IMR-90 (cell line): ENCODE results near the gene CDH13. TPM values are rescaled to one million over a fixed set of nuclear protein-coding genes. Genes with fewer than 3 reads are reported as not detected.

ENCODE experiments used
- ATAC-seq: fragments of 200-7000 bp; cut with Tn5 transposase; 2 replicates; pipeline ENCODE4 v1.9.1; 2020; ENCODE audit warnings: low read depth, mild to moderate bottlenecking, moderate library complexity
- BruUV-seq: library from RNA; stranded (reverse); fragments of 400-500 nt; replicated peaks from 2 replicates; lab custom pipeline; 2021; lab: Mats Ljungman, UMichigan
- CTCF ChIA-PET: fragments of 300-600 bp; formaldehyde crosslinking; extraction: SDS; loops from one replicate; lab custom pipeline; 2021; ENCODE audit warnings: antibody characterized with exemption; lab: Yijun Ruan, JAX
- POLR2A ChIA-PET: fragments of 300-600 bp; sonication (Branson Sonifier 250); formaldehyde crosslinking; loops from one replicate; lab custom pipeline; 2022; ENCODE audit warnings: antibody characterized with exemption; ENCODE audit not compliant: unreplicated experiment; lab: Charles Lee
- DNase-seq: peaks from one replicate; pipeline ENCODE4 v3.0.0; 2013
- H2AFZ ChIP-seq: replicated peaks from 2 replicates; pipeline ENCODE3; 2013; ENCODE audit warnings: low read length, mild to moderate bottlenecking; ENCODE audit not compliant: poor library complexity
- H2AK5ac ChIP-seq: 2 replicates; pipeline ENCODE4 v1.6.1; 2013; ENCODE audit warnings: low read depth, low read length, inconsistent platforms
- H2AK9ac ChIP-seq: replicated peaks from 2 replicates; pipeline ENCODE3; 2013; ENCODE audit warnings: mild to moderate bottlenecking, low read depth, low read length, moderate library complexity; ENCODE audit not compliant: poor library complexity
- H2BK120ac ChIP-seq: 2 replicates; pipeline ENCODE4 v1.6.1; 2013; ENCODE audit warnings: low read depth, low read length, inconsistent platforms
- H2BK15ac ChIP-seq: 3 replicates; pipeline ENCODE4 v1.6.1; 2013; ENCODE audit warnings: low read depth, low read length, inconsistent platforms
- H2BK20ac ChIP-seq: 2 replicates; pipeline ENCODE4 v1.6.1; 2013; ENCODE audit warnings: low read depth, mild to moderate bottlenecking, inconsistent platforms, low read length, moderate library complexity
- H2BK5ac ChIP-seq: 2 replicates; pipeline ENCODE4 v1.6.1; 2013; ENCODE audit warnings: mild to moderate bottlenecking, low read depth, low read length, inconsistent platforms; ENCODE audit not compliant: poor library complexity, severe bottlenecking
- H3K14ac ChIP-seq: replicated peaks from 2 replicates; pipeline ENCODE4 v1.6.1; 2013; ENCODE audit warnings: low read depth, low read length, inconsistent platforms
- H3K18ac ChIP-seq: 2 replicates; pipeline ENCODE4 v1.6.1; 2013; ENCODE audit warnings: low read depth, low read length, control low read depth
- H3K23ac ChIP-seq: 2 replicates; pipeline ENCODE4 v1.6.1; 2013; ENCODE audit warnings: low read depth, low read length, inconsistent platforms
- H3K27ac ChIP-seq: 2 replicates; pipeline ENCODE4 v1.5.1; 2013; ENCODE audit warnings: mild to moderate bottlenecking, control low read depth, low read length; ENCODE audit not compliant: insufficient read depth
- H3K27me3 ChIP-seq: 2 replicates; pipeline ENCODE4 v1.6.1; 2013; ENCODE audit warnings: low read length; ENCODE audit not compliant: control insufficient read depth, insufficient read depth
- H3K36me3 ChIP-seq: 2 replicates; pipeline ENCODE4 v1.6.1; 2013; ENCODE audit warnings: low read length, mixed read lengths; ENCODE audit not compliant: control insufficient read depth, insufficient read depth
- H3K4ac ChIP-seq: 2 replicates; pipeline ENCODE4 v1.6.1; 2013; ENCODE audit warnings: low read depth, low read length, inconsistent platforms
- H3K4me1 ChIP-seq: 2 replicates; pipeline ENCODE4 v1.6.1; 2013; ENCODE audit warnings: low read length, mixed read lengths; ENCODE audit not compliant: control insufficient read depth, insufficient read depth
- H3K4me2 ChIP-seq: 2 replicates; pipeline ENCODE4 v1.6.1; 2013; ENCODE audit warnings: low read depth, mild to moderate bottlenecking, control low read depth, low read length, moderate library complexity
- H3K4me3 ChIP-seq: 2 replicates; pipeline ENCODE4 v1.5.1; 2013; ENCODE audit warnings: low read depth, mild to moderate bottlenecking, control low read depth, low read length, moderate library complexity; ENCODE audit not compliant: insufficient read depth
- H3K56ac ChIP-seq: 2 replicates; pipeline ENCODE4 v1.6.1; 2013; ENCODE audit warnings: low read length, inconsistent platforms; ENCODE audit not compliant: insufficient read depth; ENCODE audit errors: extremely low read depth
- H3K79me1 ChIP-seq, 2 experiments: 2 replicates each; pipeline ENCODE4 v1.6.1; 2013; ENCODE audit warnings: low read length in 2 of 2, inconsistent platforms in 1 of 2, low read depth in 1 of 2
- H3K9ac ChIP-seq: 2 replicates; pipeline ENCODE4 v1.6.1; 2013; ENCODE audit warnings: low read depth, low read length, control low read depth
- H3K9me1 ChIP-seq: 2 replicates; pipeline ENCODE4 v1.6.1; 2013; ENCODE audit warnings: low read length, inconsistent platforms; ENCODE audit not compliant: insufficient read depth
- H3K9me3 ChIP-seq: 2 replicates; pipeline ENCODE4 v1.6.1; 2013; ENCODE audit warnings: low read length; ENCODE audit not compliant: control insufficient read depth, insufficient read depth
- H4K20me1 ChIP-seq: 2 replicates; pipeline ENCODE4 v1.6.1; 2013; ENCODE audit warnings: low read length, inconsistent platforms; ENCODE audit not compliant: insufficient read depth
- H4K5ac ChIP-seq: 2 replicates; pipeline ENCODE4 v1.6.1; 2013; ENCODE audit warnings: mild to moderate bottlenecking, low read depth, low read length, control low read depth
- H4K8ac ChIP-seq, 2 experiments: 2 replicates each; pipeline ENCODE4 v1.6.1; 2013; ENCODE audit warnings: low read depth in 2 of 2, low read length in 2 of 2, control low read depth in 1 of 2, inconsistent platforms in 1 of 2
- H4K91ac ChIP-seq: 2 replicates; pipeline ENCODE4 v1.6.1; 2013; ENCODE audit warnings: low read depth, low read length, inconsistent platforms; ENCODE audit not compliant: insufficient read depth
- CEBPB ChIP-seq: IDR thresholded peaks from 2 replicates; pipeline ENCODE4 v1.6.1; 2012; ENCODE audit warnings: low read depth, low read length, improper control_type of control experiment
- CHD1 ChIP-seq: IDR thresholded peaks from 2 replicates; pipeline ENCODE4 v1.6.1; 2012; ENCODE audit warnings: low read depth, low read length, improper control_type of control experiment
- FOS ChIP-seq: fragments of 150-350 bp; IDR thresholded peaks from 2 replicates; pipeline ENCODE4 v1.6.1; 2016; ENCODE audit warnings: low read depth, low read length
- MAFK ChIP-seq: IDR thresholded peaks from 2 replicates; pipeline ENCODE4 v1.6.1; 2012; ENCODE audit warnings: low read depth, low read length, improper control_type of control experiment
- MAZ ChIP-seq: IDR thresholded peaks from 2 replicates; pipeline ENCODE4 v1.6.1; 2012; ENCODE audit warnings: low read depth, mild to moderate bottlenecking, low read length, improper control_type of control experiment, moderate library complexity, borderline replicate concordance
- MXI1 ChIP-seq: IDR thresholded peaks from 2 replicates; pipeline ENCODE4 v1.6.1; 2012; ENCODE audit warnings: low read depth, mild to moderate bottlenecking, low read length, moderate library complexity, borderline replicate concordance
- NFE2L2 ChIP-seq: fragments of 150-350 bp; IDR thresholded peaks from 2 replicates; pipeline ENCODE4 v1.6.1; 2016; ENCODE audit warnings: low read depth, mild to moderate bottlenecking, low read length
- POLR2A ChIP-seq: IDR thresholded peaks from 2 replicates; pipeline ENCODE4 v1.6.1; 2012; ENCODE audit warnings: mild to moderate bottlenecking, low read depth, low read length
- RFX5 ChIP-seq: IDR thresholded peaks from 2 replicates; pipeline ENCODE4 v1.8.0; 2012; ENCODE audit warnings: low read depth, mild to moderate bottlenecking, low read length, moderate library complexity
- SMC3 ChIP-seq: fragments of 150-350 bp; IDR thresholded peaks from 2 replicates; pipeline ENCODE4 v1.6.1; 2016; ENCODE audit warnings: low read depth, mild to moderate bottlenecking, antibody characterized with exemption, low read length, moderate library complexity
- WGBS, 2 experiments: methylation state at CpG; one replicate each; pipeline versions ENCODE4 v1.1.5 to v1.1.7; 2013; ENCODE audit warnings: missing lambda C conversion rate in 2 of 2; ENCODE audit not compliant: insufficient read length in 1 of 2; ENCODE audit errors: extremely low coverage in 2 of 2; 5-methylcytosine and 5-hydroxymethylcytosine counted together
- dilution Hi-C: fragments of 300-500 bp; cut with HindIII; formaldehyde crosslinking; loops from one replicate; pipeline ENCODE4 v1.14.3; 2018; ENCODE audit warnings: low sequenced_read_pairs; ENCODE audit not compliant: unreplicated experiment
- in situ Hi-C: fragments of 300-500 bp; cut with MboI; formaldehyde crosslinking; loops from 3 replicates; pipeline ENCODE4 v1.14.3; 2019; ENCODE audit warnings: low sequenced_read_pairs, inconsistent platforms, mixed read lengths
- intact Hi-C: fragments of 100-400 bp; cut with micrococcal nuclease; formaldehyde crosslinking; loops from 2 replicates; pipeline ENCODE4 v1.10.0; 2022
- polyA plus RNA-seq, 3 experiments: library from polyadenylated mRNA; depleted of rRNA; stranded (reverse); fragments of >200 nt; gene quantifications; 2 replicates each; pipeline ENCODE4 v1.2.3, GENCODE V29; 2012; ENCODE audit warnings: low replicate concordance in 1 of 3
- total RNA-seq: library from RNA; depleted of rRNA; stranded (reverse); fragments of >200 nt; gene quantifications from 2 replicates; pipeline ENCODE4 v1.2.3, GENCODE V29; 2012
- TF ChIP-seq, protein P1 (sequence below): conservative IDR thresholded peaks from 2 replicates; pipeline ENCODE4 v1.5.1; 2012; ENCODE audit warnings: mild to moderate bottlenecking, low read depth, low read length, improper control_type of control experiment
- TF ChIP-seq, protein P2 (sequence below): fragments of 150-350 bp; IDR thresholded peaks from 2 replicates; pipeline ENCODE4 v1.6.1; 2017; ENCODE audit warnings: mild to moderate bottlenecking, antibody characterized with exemption, low read length, low read depth

CDH13 gene
- total and polyA plus RNA-seq, 2 of the 4 experiments (the other 2 are of a cell fraction): 61.6 to 74.7 TPM

DNA sequence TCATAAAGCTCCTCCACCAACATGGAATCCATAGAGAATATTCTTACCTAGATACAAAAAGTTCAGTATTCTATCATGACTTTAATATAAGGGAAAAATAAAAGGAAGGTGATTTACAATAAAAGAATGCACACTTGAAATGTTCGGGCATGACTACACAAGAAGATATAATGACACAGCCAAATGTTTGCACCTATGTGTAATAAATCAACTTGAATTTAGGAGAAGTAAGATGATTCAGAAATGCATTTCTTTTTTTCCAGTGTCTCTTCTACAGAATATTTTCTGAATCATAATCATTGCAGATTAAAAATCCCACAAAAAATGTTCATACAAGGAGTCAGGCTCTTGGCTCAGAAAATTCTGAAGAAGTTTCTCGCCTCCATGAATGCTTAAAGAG lies 777.0 kb downstream of the CDH13 start:
- ATAC-seq: peak; percentile 35

More for the DNA sequence above, 777.0 kb downstream of the CDH13 start:
- Histone ChIP-seq H3K56ac (no peak overlapping the region), H2BK5ac (peak overlapping the region; percentile 77), H4K8ac (peak overlapping the region in 1 of 2 experiments; percentile 43; a peak in 1 of 4 replicates), H2BK20ac (peak overlapping the region; percentile 33; the same call in 1 of the 2 replicates), H3K9ac (no peak overlapping the region), H3K79me1 (no peaks in the 10 kb centered on the region), H2AK5ac (peak overlapping the region; percentile 83; the same call in 1 of the 2 replicates), H3K27ac (no peak overlapping the region; the same call in 1 of the 2 replicates), H4K91ac (no peak overlapping the region), H3K36me3 (no peaks in the 10 kb centered on the region), H3K23ac (no peak overlapping the region), H2AK9ac (no peak overlapping the region), H4K5ac (no peak overlapping the region), H3K4me3 (no peak overlapping the region), H4K20me1 (no peaks in the 10 kb centered on the region), H3K14ac (no peak overlapping the region), H2AFZ (no peak overlapping the region), H3K4me2 (peak overlapping the region; percentile 56; the same call in 1 of the 2 replicates), H3K9me1 (peaks cover 5% of the 10 kb centered on the region; the same call in 1 of the 2 replicates), H2BK120ac (peak overlapping the region; percentile 39; the same call in 1 of the 2 replicates), H2BK15ac (no peak overlapping the region), H3K4ac (peak overlapping the region; percentile 66; the same call in 1 of the 2 replicates), H3K9me3 (no peaks in the 10 kb centered on the region), H3K18ac (no peak overlapping the region; the same call in 1 of the 2 replicates), H3K27me3 (no peaks in the 10 kb centered on the region), H3K4me1 (peaks cover 2% of the 10 kb centered on the region; the same call in 1 of the 2 replicates)
- in situ Hi-C loops (no loop called here), dilution Hi-C loops (no loop called here), intact Hi-C loops (no loop called here)
- no TSS peak for BruUV-seq
- ChIA-PET POLR2A (no interaction called here), CTCF (no interaction called here)
- DNase-seq: peak; percentile 85
- WGBS, 2 experiments: no CpG with 5 or more reads among the region's 2 CpGs
- TF ChIP-seq SMC3 (no peak), MXI1 (no peak), FOS (no peak), MAFK (peak; percentile 22; the same call in 1 of the 2 replicates), RFX5 (no peak), POLR2A (no peak), CHD1 (no peak), CEBPB (no peak), NFE2L2 (peak; percentile 29; the same call in 1 of the 2 replicates), MAZ (no peak)
- TF ChIP-seq, protein P1, sequence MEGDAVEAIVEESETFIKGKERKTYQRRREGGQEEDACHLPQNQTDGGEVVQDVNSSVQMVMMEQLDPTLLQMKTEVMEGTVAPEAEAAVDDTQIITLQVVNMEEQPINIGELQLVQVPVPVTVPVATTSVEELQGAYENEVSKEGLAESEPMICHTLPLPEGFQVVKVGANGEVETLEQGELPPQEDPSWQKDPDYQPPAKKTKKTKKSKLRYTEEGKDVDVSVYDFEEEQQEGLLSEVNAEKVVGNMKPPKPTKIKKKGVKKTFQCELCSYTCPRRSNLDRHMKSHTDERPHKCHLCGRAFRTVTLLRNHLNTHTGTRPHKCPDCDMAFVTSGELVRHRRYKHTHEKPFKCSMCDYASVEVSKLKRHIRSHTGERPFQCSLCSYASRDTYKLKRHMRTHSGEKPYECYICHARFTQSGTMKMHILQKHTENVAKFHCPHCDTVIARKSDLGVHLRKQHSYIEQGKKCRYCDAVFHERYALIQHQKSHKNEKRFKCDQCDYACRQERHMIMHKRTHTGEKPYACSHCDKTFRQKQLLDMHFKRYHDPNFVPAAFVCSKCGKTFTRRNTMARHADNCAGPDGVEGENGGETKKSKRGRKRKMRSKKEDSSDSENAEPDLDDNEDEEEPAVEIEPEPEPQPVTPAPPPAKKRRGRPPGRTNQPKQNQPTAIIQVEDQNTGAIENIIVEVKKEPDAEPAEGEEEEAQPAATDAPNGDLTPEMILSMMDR: no peak
- TF ChIP-seq, protein P2, sequence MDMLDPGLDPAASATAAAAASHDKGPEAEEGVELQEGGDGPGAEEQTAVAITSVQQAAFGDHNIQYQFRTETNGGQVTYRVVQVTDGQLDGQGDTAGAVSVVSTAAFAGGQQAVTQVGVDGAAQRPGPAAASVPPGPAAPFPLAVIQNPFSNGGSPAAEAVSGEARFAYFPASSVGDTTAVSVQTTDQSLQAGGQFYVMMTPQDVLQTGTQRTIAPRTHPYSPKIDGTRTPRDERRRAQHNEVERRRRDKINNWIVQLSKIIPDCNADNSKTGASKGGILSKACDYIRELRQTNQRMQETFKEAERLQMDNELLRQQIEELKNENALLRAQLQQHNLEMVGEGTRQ: no peak
